Measurements from ENCODE around the gene UTP14A.
A peak's percentile ranks its signal among the peaks of the same experiment; 100 is the strongest.
"Not testable (repeated sequence)": the region's sequence is repeated elsewhere in the genome, so short reads cannot be mapped to it uniquely, and the experiment has no call there.

The UTP14A gene

GRCh38 chrX:129905787-129906580, at the start of gene UTP14A:
Gene UTP14A, plus strand, starts transcription at chrX:129906164. Its CDS starts 47 bp downstream, at chrX:129906211.
- peak; percentile 82 for DNase-seq (ENCODE audit: low spot score)

GRCh38 chrX:129859134-129859533, 46.8 kb upstream of the UTP14A start:
- DNase-seq (ENCODE audit: low spot score) = not testable (repeated sequence)

- DNase-seq (ENCODE audit: low spot score) = not testable (repeated sequence)
These were observed 39.6 kb upstream of the UTP14A start for GRCh38 chrX:129866321-129866720.

- no peak for DNase-seq (ENCODE audit: low spot score)
These were observed 33.4 kb upstream of the UTP14A start for GRCh38 chrX:129872524-129872923.

GRCh38 chrX:129875669-129876068, 30.3 kb upstream of the UTP14A start:
- no peak for DNase-seq (ENCODE audit: low spot score)

GRCh38 chrX:129876771-129877305, 29.1 kb upstream of the UTP14A start:
- DNase-seq (ENCODE audit: low spot score) = peak; percentile 32

GRCh38 chrX:129877401-129877800, 28.6 kb upstream of the UTP14A start:
- no peak for DNase-seq (ENCODE audit: low spot score)

GRCh38 chrX:129900054-129900453, 5.9 kb upstream of the UTP14A start:
- no peak for DNase-seq (ENCODE audit: low spot score)

GRCh38 chrX:129908636-129909035, 2.7 kb downstream of the UTP14A start:
- no peak for DNase-seq (ENCODE audit: low spot score)

- peak; percentile 49 for DNase-seq (ENCODE audit: low spot score)
These were observed 19.5 kb downstream of the UTP14A start for GRCh38 chrX:129925305-129926092.

GRCh38 chrX:129930941-129931410, 25.0 kb downstream of the UTP14A start:
- DNase-seq (ENCODE audit: low spot score) = peak; percentile 46

GRCh38 chrX:129931411-129932015, 25.5 kb downstream of the UTP14A start:
- peak; percentile 84 for DNase-seq (ENCODE audit: low spot score)

- peak; percentile 86 for DNase-seq (ENCODE audit: low spot score)
These were observed 26.3 kb downstream of the UTP14A start for GRCh38 chrX:129932016-129932820.

GRCh38 chrX:129932821-129933321, 26.9 kb downstream of the UTP14A start:
- no peak for DNase-seq (ENCODE audit: low spot score)

- DNase-seq (ENCODE audit: low spot score) = no peak
These were observed 27.7 kb downstream of the UTP14A start for GRCh38 chrX:129933700-129934099.

GRCh38 chrX:129934461-129934860, 28.5 kb downstream of the UTP14A start:
- no peak for DNase-seq (ENCODE audit: low spot score)

- no peak for DNase-seq (ENCODE audit: low spot score)
These were observed 29.0 kb downstream of the UTP14A start for GRCh38 chrX:129934952-129935351.

- DNase-seq (ENCODE audit: low spot score) = no peak
These were observed 32.1 kb downstream of the UTP14A start for GRCh38 chrX:129938081-129938480.

GRCh38 chrX:129939986-129940385, 34.0 kb downstream of the UTP14A start:
- no peak for DNase-seq (ENCODE audit: low spot score)

- DNase-seq (ENCODE audit: low spot score) = no peak
These were observed 34.8 kb downstream of the UTP14A start for GRCh38 chrX:129940721-129941120.

- DNase-seq (ENCODE audit: low spot score) = no peak
These were observed 39.2 kb downstream of the UTP14A start for GRCh38 chrX:129945131-129945530.

Measured in iPS-NIHi11 (cell line).